HepG2 (cell line): ENCODE results near the gene ISLR. TPM values are rescaled to one million over a fixed set of nuclear protein-coding genes. Genes with fewer than 3 reads are reported as not detected.
A peak's percentile ranks its signal among the peaks of the same experiment; 100 is the strongest.

ENCODE experiments used
- GRHL1 ChIP-seq: sonication (generic); formaldehyde crosslinking; conservative IDR thresholded peaks from 2 replicates; pipeline ENCODE4 v1.8.0; 2022; ENCODE audit warnings: missing genetic modification reagents
- HDAC6 ChIP-seq: fragments of 200-600 bp; sonication (generic); IDR thresholded peaks from 2 replicates; pipeline ENCODE4 v1.7.0; 2017; ENCODE audit warnings: mild to moderate bottlenecking, antibody characterized with exemption, low read length, low read depth
- HMGXB4 ChIP-seq, 2 experiments: sonication (generic) in 1 of 2; formaldehyde crosslinking in 1 of 2; IDR thresholded peaks; 2 replicates each; pipeline versions ENCODE4 v1.4.0 to v1.6.1; 2018 to 2020; ENCODE audit warnings: missing genetic modification reagents in 2 of 2, borderline replicate concordance in 1 of 2, low read depth in 1 of 2, mild to moderate bottlenecking in 1 of 2, missing biosample characterization in 1 of 2
- HOXA5 ChIP-seq: sonication (generic); formaldehyde crosslinking; IDR thresholded peaks from 2 replicates; pipeline ENCODE4 v1.4.0; 2020; ENCODE audit warnings: missing genetic modification reagents
- HOXA9 ChIP-seq: sonication (generic); formaldehyde crosslinking; IDR thresholded peaks from 2 replicates; pipeline ENCODE4 v1.8.1; 2022; ENCODE audit warnings: missing genetic modification reagents, mild to moderate bottlenecking, moderate library complexity, borderline replicate concordance
- HOXD1 ChIP-seq: sonication (generic); formaldehyde crosslinking; IDR thresholded peaks from 2 replicates; pipeline ENCODE4 v1.5.0; 2020; ENCODE audit warnings: missing genetic modification reagents
- IKZF5 ChIP-seq: IDR thresholded peaks from 2 replicates; pipeline ENCODE4 v1.6.1; 2018; ENCODE audit warnings: missing genetic modification reagents, mild to moderate bottlenecking, missing compliant biosample characterization
- MEIS2 ChIP-seq: sonication (generic); formaldehyde crosslinking; IDR thresholded peaks from 2 replicates; pipeline ENCODE4 v1.9.0; 2021; ENCODE audit warnings: mild to moderate bottlenecking, missing genetic modification reagents
- PCBP2 ChIP-seq: fragments of 200-400 bp; formaldehyde crosslinking; optimal IDR thresholded peaks from 2 replicates; pipeline ENCODE3; 2018; ENCODE audit warnings: low read length, low read depth; ENCODE audit not compliant: poor library complexity, severe bottlenecking
- SIN3A ChIP-seq: IDR thresholded peaks from 2 replicates; pipeline ENCODE4 v1.6.1; 2011; ENCODE audit warnings: low read depth, mild to moderate bottlenecking, control low read depth, low read length, borderline replicate concordance
- SMARCC2 ChIP-seq: fragments of 450-650 bp; IDR thresholded peaks from 2 replicates; pipeline ENCODE4 v1.6.1; 2017; ENCODE audit warnings: antibody characterized with exemption, mild to moderate bottlenecking
- SMYD3 ChIP-seq: sonication (generic); formaldehyde crosslinking; IDR thresholded peaks from 2 replicates; pipeline ENCODE4 v1.8.1; 2023; ENCODE audit warnings: mild to moderate bottlenecking, missing genetic modification reagents
- SNAPC2 ChIP-seq: sonication (generic); formaldehyde crosslinking; IDR thresholded peaks from 2 replicates; pipeline ENCODE4 v1.8.1; 2022; ENCODE audit warnings: mild to moderate bottlenecking, missing genetic modification reagents
- SNRNP70 ChIP-seq: fragments of 200-400 bp; formaldehyde crosslinking; IDR thresholded peaks from 2 replicates; pipeline ENCODE4 v1.6.1; 2017; ENCODE audit warnings: mild to moderate bottlenecking, low read depth, low read length, moderate library complexity
- SOX13 ChIP-seq, 3 experiments: fragments of 450-650 bp in 1 of 3; sonication (generic) in 1 of 3; formaldehyde crosslinking in 1 of 3; IDR thresholded peaks in 2 of 3; conservative IDR thresholded peaks in 1 of 3; 2 replicates each; pipeline versions ENCODE4 v1.5.0 to v1.6.1; 2016 to 2020; ENCODE audit warnings: antibody characterized with exemption in 1 of 3, mild to moderate bottlenecking in 1 of 3, missing compliant biosample characterization in 1 of 3, missing genetic modification reagents in 1 of 3, moderate library complexity in 1 of 3
- TBL1XR1 ChIP-seq: fragments of 150-350 bp; IDR thresholded peaks from 2 replicates; pipeline ENCODE4 v1.6.1; 2014; ENCODE audit warnings: borderline replicate concordance, low read length; ENCODE audit not compliant: partially characterized antibody
- TCF7 ChIP-seq: sonication (generic); IDR thresholded peaks from 2 replicates; pipeline ENCODE4 v1.6.1; 2016; ENCODE audit warnings: antibody characterized with exemption, low read depth
- ZBTB14 ChIP-seq: sonication (generic); formaldehyde crosslinking; IDR thresholded peaks from 2 replicates; pipeline ENCODE4 v1.4.0; 2020; ENCODE audit warnings: missing genetic modification reagents
- ZNF205 ChIP-seq: IDR thresholded peaks from 2 replicates; pipeline ENCODE4 v1.6.1; 2018; ENCODE audit warnings: missing biosample characterization, missing genetic modification reagents
- ZNF552 ChIP-seq: sonication (generic); formaldehyde crosslinking; IDR thresholded peaks from 2 replicates; pipeline ENCODE4 v1.9.0; 2022; ENCODE audit warnings: missing genetic modification reagents, mild to moderate bottlenecking, borderline replicate concordance
- polyA plus RNA-seq, 8 experiments: library from polyadenylated mRNA; depleted of rRNA in 3 of 8; stranded (reverse) in 7 of 8; unstranded in 1 of 8; fragments of >200 nt; fragmentation: Illumina TruSeq in 4 of 8; extraction: Trizol in 4 of 8; gene quantifications; 2 replicates each; pipeline versions ENCODE4 v1.2.1 to v1.2.3, GENCODE V29; 2011 to 2016; ENCODE audit warnings: low read depth in 4 of 8, missing spikeins in 1 of 8, mixed read lengths in 1 of 8; ENCODE audit not compliant: insufficient read depth in 1 of 8
- total RNA-seq, 5 experiments: library from RNA; depleted of rRNA; stranded (reverse); fragments of >200 nt; fragmentation: Illumina TruSeq; extraction: Trizol; gene quantifications; 2 replicates each; pipeline ENCODE4 v1.2.3, GENCODE V29; 2016; ENCODE audit warnings: low read depth in 1 of 5
- TF ChIP-seq, protein P1 (sequence below): sonication (generic); formaldehyde crosslinking; IDR thresholded peaks from 2 replicates; pipeline ENCODE4 v1.5.1; 2020; ENCODE audit warnings: mild to moderate bottlenecking, moderate library complexity, missing genetic modification reagents

Gene ISLR
- total and polyA plus RNA-seq, 2 of the 13 experiments (the other 11 are each of a cell fraction or from before 2014, with no cell fraction given) = not detected

GRCh38 chr15:74127255-74127953 is 46.1 kb upstream of the ISLR start (continued):
- TF ChIP-seq SIN3A (no peak), HDAC6 (no peak), ZNF552 (no peak), HMGXB4 (CRISPR knock-in tag; IDR thresholded peaks at IDR 0.05; ENCODE audit: borderline replicate concordance in 1 of 2, low read depth in 1 of 2) (peak; percentile 22 to 66; a peak in 2 of 4 replicates), SOX13 (IDR thresholded peaks at IDR 0.05) (no peak), SOX13 (CRISPR knock-in tag; conservative IDR thresholded peaks at IDR 0.05 in 1 of 2, IDR thresholded peaks at IDR 0.05 in 1 of 2) (no peak), GRHL1 (CRISPR knock-in tag) (no peak), HOXA9 (no peak), ZBTB14 (CRISPR knock-in tag) (0 out of 2 replicates have a peak, but pooled peaks have one; percentile 29), SNRNP70 (no peak), TCF7 (no peak), HOXA5 (peak; percentile 51; the same call in 1 of the 2 replicates), SMYD3 (CRISPR knock-in tag) (no peak), SNAPC2 (no peak), TBL1XR1 (no peak), MEIS2 (CRISPR knock-in tag) (no peak), IKZF5 (no peak), ZNF205 (no peak), PCBP2 (no peak), SMARCC2 (no peak), HOXD1 (CRISPR knock-in tag) (no peak)
- TF ChIP-seq, protein P1, sequence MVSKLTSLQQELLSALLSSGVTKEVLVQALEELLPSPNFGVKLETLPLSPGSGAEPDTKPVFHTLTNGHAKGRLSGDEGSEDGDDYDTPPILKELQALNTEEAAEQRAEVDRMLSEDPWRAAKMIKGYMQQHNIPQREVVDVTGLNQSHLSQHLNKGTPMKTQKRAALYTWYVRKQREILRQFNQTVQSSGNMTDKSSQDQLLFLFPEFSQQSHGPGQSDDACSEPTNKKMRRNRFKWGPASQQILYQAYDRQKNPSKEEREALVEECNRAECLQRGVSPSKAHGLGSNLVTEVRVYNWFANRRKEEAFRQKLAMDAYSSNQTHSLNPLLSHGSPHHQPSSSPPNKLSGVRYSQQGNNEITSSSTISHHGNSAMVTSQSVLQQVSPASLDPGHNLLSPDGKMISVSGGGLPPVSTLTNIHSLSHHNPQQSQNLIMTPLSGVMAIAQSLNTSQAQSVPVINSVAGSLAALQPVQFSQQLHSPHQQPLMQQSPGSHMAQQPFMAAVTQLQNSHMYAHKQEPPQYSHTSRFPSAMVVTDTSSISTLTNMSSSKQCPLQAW (CRISPR knock-in tag) = peak; percentile 53; the same call in 1 of the 2 replicates
